Activated T-cell treated with anti-CD3 and anti-CD28 coated beads, Interleukin-2, amount 50 U/mL, for 4 hours (primary cell): ENCODE data around the gene CHRNG. TPM values are rescaled to one million over a fixed set of nuclear protein-coding genes. Genes with fewer than 3 reads are reported as not detected.

ENCODE experiments used
- ATAC-seq, 2 donors: fragments of 200-7000 bp; cut with Tn5 transposase; one replicate each; pipeline ENCODE4 v1.10.0; 2021
- DNase-seq: peaks from one replicate; pipeline ENCODE4 v3.0.0-alpha.2; 2020
- H3K27me3 Mint-ChIP-seq: one replicate; pipeline ENCODE4 v1.8.0; 2021; ENCODE audit warnings: low read depth, mixed read lengths
- H3K36me3 Mint-ChIP-seq: one replicate; pipeline ENCODE4 v1.8.0; 2022; ENCODE audit warnings: mixed read lengths; ENCODE audit not compliant: insufficient read depth
- H3K4me1 Mint-ChIP-seq: one replicate; pipeline ENCODE4 v1.8.0; 2021; ENCODE audit warnings: low read depth, mixed read lengths
- H3K4me3 Mint-ChIP-seq: one replicate; pipeline ENCODE4 v1.8.0; 2021; ENCODE audit warnings: mild to moderate bottlenecking, moderate library complexity, mixed read lengths
- H3K9me3 Mint-ChIP-seq: one replicate; pipeline ENCODE4 v1.8.0; 2021; ENCODE audit warnings: mixed read lengths
- total RNA-seq, 3 donors: library from RNA; stranded (reverse); gene quantifications; one replicate each; pipeline ENCODE4 v1.2.1, GENCODE V29; 2021

Gene CHRNG
- total RNA-seq, 3 donors from 2014 or later = not detected

DNA sequence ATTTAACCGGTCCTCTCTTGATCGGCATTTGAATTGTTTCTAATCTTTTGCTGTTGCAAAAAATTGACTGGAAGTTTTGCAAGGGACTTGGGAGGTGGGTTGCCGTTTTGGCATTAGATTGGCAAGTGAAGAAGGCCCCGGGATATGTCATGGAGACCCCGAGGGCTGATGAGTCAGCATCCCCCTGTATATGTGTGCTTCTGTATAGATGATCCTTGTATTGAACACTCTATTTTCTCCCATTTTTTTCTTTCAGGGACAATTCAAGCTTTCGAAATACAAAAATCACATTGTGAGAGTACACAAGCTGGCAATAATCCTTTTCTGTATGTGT is 41.1 kb downstream of the CHRNG start:
- H3K4me3 Mint-ChIP-seq = no peak overlapping the region
- H3K36me3 Mint-ChIP-seq = peaks cover 53% of the 10 kb centered on the region

DNA sequence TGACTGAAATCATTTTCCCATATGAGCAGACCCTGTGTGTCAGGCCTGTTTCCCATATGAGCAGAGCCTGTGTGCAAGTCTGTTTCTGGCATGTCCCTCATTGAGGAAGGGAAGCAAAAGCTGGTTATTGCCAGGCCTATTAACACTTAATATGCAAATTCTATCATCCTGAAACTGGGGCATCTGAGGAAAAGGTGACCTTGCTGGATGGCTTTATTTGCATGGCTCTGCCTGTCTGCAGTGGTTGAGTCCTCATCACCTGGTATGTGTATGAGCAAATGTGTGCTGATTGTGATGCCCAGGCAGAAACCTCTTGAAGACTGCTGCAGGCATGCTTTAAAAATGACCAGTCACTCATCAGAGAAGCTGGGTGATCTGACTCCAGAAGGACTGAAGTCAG is 42.2 kb downstream of the CHRNG start:
- Mint-ChIP-seq H3K9me3 (no peaks in the 10 kb centered on the region), H3K27me3 (no peaks in the 10 kb centered on the region), H3K36me3 (peaks cover 46% of the 10 kb centered on the region), H3K4me1 (no peaks in the 10 kb centered on the region), H3K4me3 (no peak overlapping the region)
- no peak for ATAC-seq
- no peak for DNase-seq

More for the DNA sequence above, 41.1 kb downstream of the CHRNG start:
- H3K4me1 Mint-ChIP-seq = no peaks in the 10 kb centered on the region
- no peak for DNase-seq
- H3K27me3 Mint-ChIP-seq = no peaks in the 10 kb centered on the region
- ATAC-seq = no peak
- no peaks in the 10 kb centered on the region for H3K9me3 Mint-ChIP-seq

GRCh38 chr2:232584238-232584637 is 44.7 kb downstream of the CHRNG start:
- DNase-seq (no peak), ATAC-seq (no peak)
- Mint-ChIP-seq H3K4me3 (no peak overlapping the region), H3K9me3 (no peaks in the 10 kb centered on the region), H3K27me3 (no peaks in the 10 kb centered on the region), H3K36me3 (peaks cover 39% of the 10 kb centered on the region), H3K4me1 (no peaks in the 10 kb centered on the region)

GRCh38 chr2:232586943-232587505 is 47.5 kb downstream of the CHRNG start:
- Mint-ChIP-seq H3K36me3 (peaks cover 23% of the 10 kb centered on the region), H3K4me1 (no peaks in the 10 kb centered on the region), H3K27me3 (no peaks in the 10 kb centered on the region), H3K4me3 (no peak overlapping the region), H3K9me3 (no peaks in the 10 kb centered on the region)
- DNase-seq (no peak), ATAC-seq (no peak)

- Mint-ChIP-seq H3K36me3 (peaks cover 19% of the 10 kb centered on the region), H3K4me1 (no peaks in the 10 kb centered on the region), H3K27me3 (no peaks in the 10 kb centered on the region), H3K9me3 (no peaks in the 10 kb centered on the region), H3K4me3 (no peak overlapping the region)
- ATAC-seq (no peak), DNase-seq (no peak)
Measured at GRCh38 chr2:232587512-232587911, 48.0 kb downstream of the CHRNG start.

DNA sequence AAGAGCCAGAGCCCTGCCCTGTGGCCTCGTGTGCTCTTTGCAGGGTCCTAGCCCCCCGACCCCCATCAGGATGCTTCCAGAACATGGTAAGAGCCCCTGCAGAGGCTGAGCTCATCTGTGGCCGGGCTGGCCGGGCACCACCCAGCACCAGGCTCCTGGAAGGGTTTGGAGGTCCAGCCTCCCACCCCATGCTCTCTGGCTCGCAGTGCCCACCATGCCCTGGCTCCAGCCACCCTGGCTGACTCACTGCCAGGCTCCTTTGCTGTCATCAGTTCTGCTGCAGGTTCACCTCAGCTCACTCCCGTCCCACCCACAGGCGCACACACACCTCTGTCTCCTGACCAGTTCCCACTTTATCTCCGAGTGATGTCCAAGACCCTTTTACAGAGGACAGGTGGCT is 48.5 kb downstream of the CHRNG start:
- H3K4me1 Mint-ChIP-seq = no peaks in the 10 kb centered on the region

GRCh38 chr2:232588680-232589585 is 49.4 kb downstream of the CHRNG start:
- Mint-ChIP-seq H3K4me1 (no peaks in the 10 kb centered on the region), H3K9me3 (no peaks in the 10 kb centered on the region), H3K4me3 (no peak overlapping the region), H3K36me3 (peaks cover 6% of the 10 kb centered on the region), H3K27me3 (no peaks in the 10 kb centered on the region)
- DNase-seq (no peak), ATAC-seq (no peak)

More for the DNA sequence above, 48.5 kb downstream of the CHRNG start:
- no peak overlapping the region for H3K4me3 Mint-ChIP-seq
- no peaks in the 10 kb centered on the region for H3K27me3 Mint-ChIP-seq
- H3K9me3 Mint-ChIP-seq = no peaks in the 10 kb centered on the region
- H3K36me3 Mint-ChIP-seq = peaks cover 13% of the 10 kb centered on the region
- no peak for ATAC-seq
- no peak for DNase-seq

- ATAC-seq (no peak), DNase-seq (no peak)
- no peak overlapping the region for H3K4me3 Mint-ChIP-seq
- no peaks in the 10 kb centered on the region for H3K27me3 Mint-ChIP-seq
- H3K9me3 Mint-ChIP-seq = no peaks in the 10 kb centered on the region
- H3K4me1 Mint-ChIP-seq = no peaks in the 10 kb centered on the region
- H3K36me3 Mint-ChIP-seq = no peaks in the 10 kb centered on the region
Measured at GRCh38 chr2:232592772-232593395, 53.4 kb downstream of the CHRNG start.

DNA sequence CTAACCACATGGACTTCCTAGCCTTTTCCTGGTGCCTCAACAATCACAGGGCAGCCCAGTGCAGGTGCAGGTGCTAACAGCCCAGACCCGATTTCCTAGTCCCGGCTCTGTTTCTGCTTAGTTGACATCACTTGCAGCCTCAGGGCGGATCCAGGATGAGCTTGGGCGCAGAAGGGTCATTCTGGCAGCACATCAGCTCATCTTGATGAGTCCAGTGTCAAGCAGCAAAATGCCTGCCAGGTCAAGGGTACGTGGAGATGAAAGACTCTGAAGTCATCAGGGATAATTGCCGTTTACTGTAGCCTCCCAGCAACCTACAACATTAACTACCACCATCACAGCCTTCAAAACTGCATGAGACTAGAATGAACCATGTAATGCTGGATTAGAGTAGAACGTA is 54.5 kb downstream of the CHRNG start:
- Mint-ChIP-seq H3K36me3 (no peaks in the 10 kb centered on the region), H3K4me3 (no peak overlapping the region), H3K4me1 (no peaks in the 10 kb centered on the region), H3K9me3 (no peaks in the 10 kb centered on the region), H3K27me3 (no peaks in the 10 kb centered on the region)
- DNase-seq (no peak), ATAC-seq (no peak)

Other genes starting within 250 kb of the CHRNG start
- not detected for gene ALPP, start 160.9 kb upstream of the CHRNG start, total RNA-seq
- gene ALPG, start 132.8 kb upstream of the CHRNG start, total RNA-seq = not detected
- not detected for gene ALPI, start 83.5 kb upstream of the CHRNG start, total RNA-seq
- under 1 TPM; 0.16 to 0.20 (median 0.19) TPM for gene ECEL1, start 51.9 kb upstream of the CHRNG start, total RNA-seq
- not detected for gene PRSS56, start 19.3 kb upstream of the CHRNG start, total RNA-seq
- not detected for gene CHRND, start 13.5 kb upstream of the CHRNG start, total RNA-seq
- gene TIGD1, start 10.9 kb downstream of the CHRNG start, total RNA-seq = 10 to 100 TPM; 10.5 to 11.7 (median 11.5) TPM
- 10 to 100 TPM; 67.8 to 77.2 (median 76.9) TPM for gene EIF4E2, start 11.0 kb downstream of the CHRNG start, total RNA-seq
- gene EFHD1, start 93.9 kb downstream of the CHRNG start, total RNA-seq = under 1 TPM; 0.16 to 0.69 (median 0.35) TPM
- 10 to 100 TPM; 44.1 to 53.7 (median 47.4) TPM for gene GIGYF2, start 157.6 kb downstream of the CHRNG start, total RNA-seq
- gene KCNJ13, start 236.9 kb downstream of the CHRNG start, total RNA-seq = not detected